ENCODE data around the gene SLX4.

SLX4 gene

GRCh38 chr16:3594316-3595109, 16.9 kb downstream of the SLX4 start:
- Histone ChIP-seq H3K9ac (ENCODE audit: low read length) (no peak overlapping the region), H3K9me3 (ENCODE audit: low read length) (no peaks in the 10 kb centered on the region), H3K27me3 (ENCODE audit: control insufficient read depth in 1 of 2, insufficient read depth in 2 of 2, low read length in 2 of 2) (no peaks in the 10 kb centered on the region), H3K36me3 (ENCODE audit: insufficient read depth, low read length) (peaks cover 8% of the 10 kb centered on the region), H3K27ac (ENCODE audit: low read depth, low read length) (no peak overlapping the region), H3K4me1 (ENCODE audit: insufficient read depth, low read length) (no peaks in the 10 kb centered on the region), H3K4me3 (ENCODE audit: low read depth in 1 of 2, low read length in 2 of 2) (no peak overlapping the region)

GRCh38 chr16:3592559-3592958, 18.8 kb downstream of the SLX4 start:
- Histone ChIP-seq H3K9ac (ENCODE audit: low read length) (no peak overlapping the region), H3K9me3 (ENCODE audit: low read length) (no peaks in the 10 kb centered on the region), H3K4me1 (ENCODE audit: insufficient read depth, low read length) (no peaks in the 10 kb centered on the region), H3K36me3 (ENCODE audit: insufficient read depth, low read length) (peaks cover 8% of the 10 kb centered on the region), H3K27ac (ENCODE audit: low read depth, low read length) (no peak overlapping the region), H3K27me3 (ENCODE audit: control insufficient read depth in 1 of 2, insufficient read depth in 2 of 2, low read length in 2 of 2) (no peaks in the 10 kb centered on the region), H3K4me3 (ENCODE audit: low read depth in 1 of 2, low read length in 2 of 2) (no peak overlapping the region)

GRCh38 chr16:3591991-3592390, 19.4 kb downstream of the SLX4 start:
- Histone ChIP-seq H3K9me3 (ENCODE audit: low read length) (no peaks in the 10 kb centered on the region), H3K36me3 (ENCODE audit: insufficient read depth, low read length) (peaks cover 8% of the 10 kb centered on the region), H3K4me3 (ENCODE audit: low read depth in 1 of 2, low read length in 2 of 2) (no peak overlapping the region), H3K4me1 (ENCODE audit: insufficient read depth, low read length) (no peaks in the 10 kb centered on the region), H3K9ac (ENCODE audit: low read length) (no peak overlapping the region), H3K27me3 (ENCODE audit: control insufficient read depth in 1 of 2, insufficient read depth in 2 of 2, low read length in 2 of 2) (no peaks in the 10 kb centered on the region), H3K27ac (ENCODE audit: low read depth, low read length) (no peak overlapping the region)

- Histone ChIP-seq H3K4me1 (ENCODE audit: insufficient read depth, low read length) (no peaks in the 10 kb centered on the region), H3K9me3 (ENCODE audit: low read length) (no peaks in the 10 kb centered on the region), H3K27me3 (ENCODE audit: control insufficient read depth in 1 of 2, insufficient read depth in 2 of 2, low read length in 2 of 2) (no peaks in the 10 kb centered on the region), H3K4me3 (ENCODE audit: low read depth in 1 of 2, low read length in 2 of 2) (no peak overlapping the region), H3K9ac (ENCODE audit: low read length) (no peak overlapping the region), H3K36me3 (ENCODE audit: insufficient read depth, low read length) (peaks cover 8% of the 10 kb centered on the region), H3K27ac (ENCODE audit: low read depth, low read length) (no peak overlapping the region)
Measured at GRCh38 chr16:3591436-3591803, 20.0 kb downstream of the SLX4 start.

GRCh38 chr16:3590736-3591435, 20.5 kb downstream of the SLX4 start:
- no peaks in the 10 kb centered on the region for H3K9me3 ChIP-seq (ENCODE audit: low read length)
- H3K36me3 ChIP-seq (ENCODE audit: insufficient read depth, low read length): peaks cover 8% of the 10 kb centered on the region
- no peak overlapping the region for H3K27ac ChIP-seq (ENCODE audit: low read depth, low read length)
- H3K27me3 ChIP-seq (ENCODE audit: control insufficient read depth in 1 of 2, insufficient read depth in 2 of 2, low read length in 2 of 2): no peaks in the 10 kb centered on the region
- no peaks in the 10 kb centered on the region for H3K4me1 ChIP-seq (ENCODE audit: insufficient read depth, low read length)
- H3K4me3 ChIP-seq (ENCODE audit: low read depth in 1 of 2, low read length in 2 of 2): no peak overlapping the region
- no peak overlapping the region for H3K9ac ChIP-seq (ENCODE audit: low read length)

GRCh38 chr16:3589991-3590701, 21.3 kb downstream of the SLX4 start:
- H3K9ac ChIP-seq (ENCODE audit: low read length): no peak overlapping the region
- H3K27me3 ChIP-seq (ENCODE audit: control insufficient read depth in 1 of 2, insufficient read depth in 2 of 2, low read length in 2 of 2): no peaks in the 10 kb centered on the region
- H3K4me1 ChIP-seq (ENCODE audit: insufficient read depth, low read length): no peaks in the 10 kb centered on the region
- no peak overlapping the region for H3K27ac ChIP-seq (ENCODE audit: low read depth, low read length)
- H3K36me3 ChIP-seq (ENCODE audit: insufficient read depth, low read length): peaks cover 8% of the 10 kb centered on the region
- H3K9me3 ChIP-seq (ENCODE audit: low read length): no peaks in the 10 kb centered on the region
- H3K4me3 ChIP-seq (ENCODE audit: low read depth in 1 of 2, low read length in 2 of 2): no peak overlapping the region

- H3K27me3 ChIP-seq (ENCODE audit: control insufficient read depth in 1 of 2, insufficient read depth in 2 of 2, low read length in 2 of 2): no peaks in the 10 kb centered on the region
Measured at GRCh38 chr16:3589441-3589921, 21.9 kb downstream of the SLX4 start.

GRCh38 chr16:3589001-3589400, 22.4 kb downstream of the SLX4 start:
- H3K4me1 ChIP-seq (ENCODE audit: insufficient read depth, low read length): no peaks in the 10 kb centered on the region
- H3K27me3 ChIP-seq (ENCODE audit: control insufficient read depth in 1 of 2, insufficient read depth in 2 of 2, low read length in 2 of 2): no peaks in the 10 kb centered on the region
- no peak overlapping the region for H3K9ac ChIP-seq (ENCODE audit: low read length)
- no peaks in the 10 kb centered on the region for H3K9me3 ChIP-seq (ENCODE audit: low read length)
- H3K27ac ChIP-seq (ENCODE audit: low read depth, low read length): no peak overlapping the region
- H3K4me3 ChIP-seq (ENCODE audit: low read depth in 1 of 2, low read length in 2 of 2): no peak overlapping the region
- peaks cover 8% of the 10 kb centered on the region for H3K36me3 ChIP-seq (ENCODE audit: insufficient read depth, low read length)

More at GRCh38 chr16:3589441-3589921, 21.9 kb downstream of the SLX4 start:
- no peak overlapping the region for H3K27ac ChIP-seq (ENCODE audit: low read depth, low read length)
- no peaks in the 10 kb centered on the region for H3K4me1 ChIP-seq (ENCODE audit: insufficient read depth, low read length)
- peaks cover 8% of the 10 kb centered on the region for H3K36me3 ChIP-seq (ENCODE audit: insufficient read depth, low read length)
- H3K9me3 ChIP-seq (ENCODE audit: low read length): no peaks in the 10 kb centered on the region
- no peak overlapping the region for H3K9ac ChIP-seq (ENCODE audit: low read length)
- no peak overlapping the region for H3K4me3 ChIP-seq (ENCODE audit: low read depth in 1 of 2, low read length in 2 of 2)

GRCh38 chr16:3587547-3588110, 23.8 kb downstream of the SLX4 start:
- no peak overlapping the region for H3K27ac ChIP-seq (ENCODE audit: low read depth, low read length)
- H3K9me3 ChIP-seq (ENCODE audit: low read length): no peaks in the 10 kb centered on the region
- H3K4me1 ChIP-seq (ENCODE audit: insufficient read depth, low read length): no peaks in the 10 kb centered on the region
- H3K9ac ChIP-seq (ENCODE audit: low read length): no peak overlapping the region
- H3K27me3 ChIP-seq (ENCODE audit: control insufficient read depth in 1 of 2, insufficient read depth in 2 of 2, low read length in 2 of 2): no peaks in the 10 kb centered on the region
- no peak overlapping the region for H3K4me3 ChIP-seq (ENCODE audit: low read depth in 1 of 2, low read length in 2 of 2)
- peaks cover 17% of the 10 kb centered on the region for H3K36me3 ChIP-seq (ENCODE audit: insufficient read depth, low read length)

GRCh38 chr16:3584412-3584811, 27.0 kb downstream of the SLX4 start:
- Histone ChIP-seq H3K9me3 (ENCODE audit: low read length) (no peaks in the 10 kb centered on the region), H3K9ac (ENCODE audit: low read length) (no peak overlapping the region), H3K27ac (ENCODE audit: low read depth, low read length) (no peak overlapping the region), H3K27me3 (ENCODE audit: control insufficient read depth in 1 of 2, insufficient read depth in 2 of 2, low read length in 2 of 2) (peaks cover 0 to under 1% of the 10 kb centered on the region in 2 donors), H3K4me1 (ENCODE audit: insufficient read depth, low read length) (no peaks in the 10 kb centered on the region), H3K4me3 (ENCODE audit: low read depth in 1 of 2, low read length in 2 of 2) (no peak overlapping the region), H3K36me3 (ENCODE audit: insufficient read depth, low read length) (peaks cover 10% of the 10 kb centered on the region)

Data from muscle layer of colon (tissue), 2 donors.